NCI-H2196 (cell line): Measurements from ENCODE around the gene UBE2N.
"Not testable (repeated sequence)": the region's sequence is repeated elsewhere in the genome, so short reads cannot be mapped to it uniquely, and the experiment has no call there.

Source experiments
- DNase-seq: peaks from one replicate; lab custom pipeline; 2025; ENCODE audit not compliant: unreplicated experiment; lab: John Stamatoyannopoulos, UW

The UBE2N gene

GRCh38 chr12:93415723-93416464, 25.9 kb downstream of the UBE2N start:
- DNase-seq = no peak

- no peak for DNase-seq
These were observed 28.7 kb downstream of the UBE2N start for GRCh38 chr12:93413064-93413463.

DNA sequence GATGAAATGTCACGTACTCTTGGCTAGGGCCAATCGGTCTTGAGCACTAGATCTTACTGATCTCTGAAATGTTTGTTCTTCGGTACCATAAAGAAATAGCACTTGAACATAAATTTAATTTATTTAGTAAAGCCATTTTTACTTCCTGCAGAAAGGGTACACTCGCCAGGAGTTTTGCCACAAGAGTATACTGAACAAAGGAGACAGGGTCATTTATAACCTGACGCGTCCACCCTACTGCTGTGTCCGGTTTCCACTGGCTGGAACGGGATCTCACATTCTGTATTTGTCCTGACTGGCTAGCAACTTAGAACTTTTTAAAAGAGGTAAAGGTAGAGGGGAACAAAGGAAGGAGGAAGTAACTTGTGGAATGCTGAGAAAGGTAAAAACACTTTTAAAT, 29.4 kb downstream of the UBE2N start:
- DNase-seq = not testable (repeated sequence)

DNA sequence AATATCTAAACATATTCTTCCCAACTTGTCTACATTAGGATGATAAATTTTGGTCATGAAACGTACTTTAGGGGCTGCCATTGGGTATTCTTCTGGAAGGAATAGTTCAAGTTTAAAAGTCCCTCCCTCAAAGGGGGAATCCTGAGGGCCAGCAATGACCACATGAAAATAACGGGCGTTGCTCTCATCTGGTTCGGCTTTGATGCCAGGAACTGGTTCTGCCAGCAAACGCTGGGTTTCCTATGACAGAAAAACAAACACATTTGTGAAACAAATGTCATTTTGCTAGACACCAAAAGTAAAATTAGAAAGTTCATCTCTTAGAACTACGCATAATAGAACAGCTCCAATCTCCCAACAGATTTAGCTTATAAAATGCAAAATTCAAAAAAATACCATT, 30.7 kb downstream of the UBE2N start:
- peak; percentile 9 for DNase-seq

DNA sequence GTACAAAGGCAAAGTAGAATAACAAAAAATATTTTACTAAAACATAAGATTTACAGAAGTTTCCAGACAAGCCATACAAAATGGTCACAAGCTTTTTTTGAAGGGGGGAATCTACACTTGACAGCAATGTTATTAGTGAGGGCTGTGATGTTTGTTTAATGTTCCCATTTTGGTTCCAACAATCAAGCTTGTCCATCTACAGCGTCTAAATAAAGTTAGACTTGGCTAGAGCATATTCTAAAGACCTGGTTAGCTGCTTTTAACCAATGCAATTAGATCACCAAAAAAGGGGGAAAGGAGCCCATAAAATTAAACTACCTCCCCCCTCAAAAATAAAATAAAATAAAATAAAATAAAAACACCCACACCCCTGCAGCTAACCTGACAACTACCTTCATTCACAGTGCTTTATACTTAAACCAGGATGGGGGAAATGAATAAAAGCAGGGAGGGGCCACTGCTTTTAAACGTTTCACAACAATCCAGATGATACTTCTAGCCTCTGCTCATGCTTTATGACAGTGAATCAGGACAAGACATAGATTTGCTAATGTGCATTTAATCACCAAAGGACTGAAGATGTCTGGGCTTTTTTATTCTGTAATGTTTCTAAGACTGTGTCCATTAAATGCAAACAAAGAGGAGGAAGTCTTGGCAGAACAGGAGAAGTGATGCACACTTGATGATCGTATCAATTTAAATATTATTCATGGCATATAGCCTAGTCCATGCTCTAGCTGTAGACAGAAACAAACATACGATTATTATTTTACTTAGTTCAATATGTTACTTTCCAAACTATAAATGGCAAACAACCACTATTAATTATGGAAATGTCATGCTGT, 32.2 kb downstream of the UBE2N start:
- not testable (repeated sequence) for DNase-seq

DNA sequence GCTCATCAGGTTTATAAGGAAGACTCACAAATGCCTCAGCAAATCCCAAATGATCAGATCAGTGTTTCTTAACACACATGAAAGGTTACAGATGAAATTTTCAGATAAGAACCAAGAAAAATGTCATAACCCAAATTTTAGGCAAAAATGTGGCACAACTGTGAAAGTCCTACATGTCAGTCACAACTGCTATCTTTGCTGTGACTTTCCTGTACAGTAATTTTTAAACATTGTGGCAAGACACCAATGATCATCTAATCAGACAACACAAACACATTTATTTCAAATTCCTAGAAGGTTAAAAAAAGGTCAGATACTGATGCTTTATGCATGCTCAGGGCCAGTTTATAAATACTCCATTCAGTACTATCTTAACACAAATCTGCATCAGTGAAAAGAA, 32.9 kb downstream of the UBE2N start:
- DNase-seq = no peak

GRCh38 chr12:93407963-93408283, 33.8 kb downstream of the UBE2N start:
- DNase-seq = no peak

GRCh38 chr12:93407054-93407962, 34.4 kb downstream of the UBE2N start:
- no peak for DNase-seq

- no peak for DNase-seq
These were observed 36.5 kb downstream of the UBE2N start for GRCh38 chr12:93404961-93405849.

GRCh38 chr12:93403988-93404803, 37.6 kb downstream of the UBE2N start:
- DNase-seq = peak; percentile 23

DNA sequence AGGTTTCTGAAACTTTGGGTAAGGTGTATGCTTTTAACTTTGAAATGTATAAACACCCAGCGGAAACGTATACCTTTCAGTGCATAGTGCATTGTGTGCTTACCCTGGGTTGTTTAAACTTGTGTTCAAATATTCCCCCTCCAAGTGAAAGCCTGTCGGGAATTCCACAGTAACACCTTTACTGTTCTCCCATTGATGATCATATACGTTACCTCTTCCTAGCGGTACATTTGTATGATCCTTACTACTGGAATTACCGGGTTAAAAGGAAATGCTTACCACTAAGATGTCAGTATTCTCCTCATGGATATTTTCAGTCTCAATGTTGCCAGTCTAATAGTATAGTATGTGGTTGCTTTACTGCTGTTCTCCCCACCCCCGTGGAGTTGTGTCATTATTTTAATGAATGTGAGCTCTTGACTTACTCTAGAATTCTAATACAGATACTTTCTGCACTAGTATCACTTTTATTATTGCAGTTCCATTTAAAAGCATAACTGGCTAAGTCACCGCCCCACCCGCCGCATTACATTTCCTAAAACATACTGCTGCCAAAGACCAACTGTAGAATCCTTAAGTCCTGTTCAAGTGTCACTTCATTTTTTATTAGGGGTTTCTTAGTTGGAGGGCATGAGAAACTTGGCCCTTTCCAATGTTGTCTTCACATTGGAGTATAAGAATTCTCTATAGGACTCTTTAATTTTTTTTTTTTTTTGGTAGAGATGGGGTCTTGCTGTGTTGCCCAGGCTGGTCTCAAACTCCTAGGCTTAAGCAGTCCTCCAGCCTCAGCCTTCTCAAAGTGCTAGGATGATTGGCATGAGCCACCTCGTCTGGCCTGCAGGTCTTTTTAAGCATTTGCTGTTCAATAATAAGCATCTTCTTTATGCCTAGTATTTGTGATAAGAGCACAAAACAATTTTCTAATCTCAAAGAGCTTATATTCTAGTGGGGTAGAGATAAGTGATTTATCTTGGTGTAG, 39.1 kb downstream of the UBE2N start:
- DNase-seq = no peak

DNA sequence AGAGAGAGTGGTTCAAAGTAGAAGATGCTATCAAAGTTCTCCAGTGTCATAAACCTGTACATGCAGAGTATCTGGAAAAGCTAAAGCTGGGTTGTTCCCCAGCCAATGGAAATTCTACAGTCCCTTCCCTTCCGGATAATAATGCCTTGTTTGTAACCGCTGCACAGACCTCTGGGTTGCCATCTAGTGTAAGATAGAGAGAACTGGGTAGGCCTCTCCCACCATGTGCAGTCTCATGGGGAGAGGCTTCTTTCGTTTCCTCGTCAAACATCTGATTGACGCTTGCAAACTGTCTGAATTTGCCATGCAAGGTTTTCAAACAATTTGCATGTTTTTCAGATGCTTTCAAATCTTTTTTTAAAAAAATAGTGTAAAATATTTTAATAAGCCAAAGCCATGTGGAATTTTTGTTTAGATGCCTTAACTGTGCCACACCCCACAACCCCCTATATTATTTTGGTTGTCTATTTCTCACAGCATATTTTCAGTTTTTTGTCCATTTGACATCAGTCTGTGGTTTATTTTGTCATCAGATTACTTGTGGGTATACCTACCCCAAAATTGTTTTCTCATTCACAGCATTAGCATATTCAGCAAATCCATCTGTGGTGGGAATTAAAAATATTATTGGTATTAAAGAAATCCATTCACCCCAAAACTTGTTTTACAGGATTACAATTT, 42.4 kb downstream of the UBE2N start:
- DNase-seq = not testable (repeated sequence)

DNA sequence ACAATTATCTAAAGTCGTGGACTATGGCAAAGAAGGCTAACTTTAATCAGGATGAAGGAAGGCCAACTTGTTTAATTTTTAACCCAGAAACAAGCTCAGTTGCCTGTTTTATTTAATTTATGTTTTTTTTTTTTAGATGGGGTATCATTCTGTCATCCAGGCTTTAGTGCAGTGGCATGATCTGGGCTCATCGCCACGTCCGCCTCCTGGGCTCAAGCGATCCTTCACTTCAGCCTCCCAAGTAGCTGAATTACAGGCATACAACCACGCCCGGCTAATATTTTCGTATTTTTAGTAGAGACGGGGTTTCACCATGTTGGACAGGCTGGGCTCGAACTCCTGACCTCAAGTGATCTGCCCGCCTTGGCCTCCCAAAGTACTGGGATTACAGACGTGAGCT, 44.3 kb downstream of the UBE2N start:
- no peak for DNase-seq

DNA sequence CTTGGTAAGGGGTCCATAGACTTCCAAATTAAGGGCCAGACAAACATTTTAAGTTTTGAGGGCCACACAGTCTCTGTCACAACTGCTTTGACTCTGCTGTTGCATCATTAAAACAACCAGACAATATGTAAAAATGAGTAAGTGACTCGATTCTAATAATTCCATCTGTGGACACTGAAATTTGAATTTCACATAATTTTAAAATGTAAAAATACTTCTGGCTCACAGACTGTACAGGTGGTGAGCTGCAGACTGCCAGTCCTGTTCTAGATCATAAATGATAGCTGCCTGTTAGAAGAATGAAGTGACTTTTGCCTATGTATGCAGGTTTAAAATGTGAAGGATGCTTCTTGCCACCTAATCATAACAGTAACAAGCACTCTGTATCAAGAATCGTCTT, 48.3 kb downstream of the UBE2N start:
- no peak for DNase-seq

- peak; percentile 17 for DNase-seq
These were observed 51.0 kb downstream of the UBE2N start for GRCh38 chr12:93390549-93391297.

DNA sequence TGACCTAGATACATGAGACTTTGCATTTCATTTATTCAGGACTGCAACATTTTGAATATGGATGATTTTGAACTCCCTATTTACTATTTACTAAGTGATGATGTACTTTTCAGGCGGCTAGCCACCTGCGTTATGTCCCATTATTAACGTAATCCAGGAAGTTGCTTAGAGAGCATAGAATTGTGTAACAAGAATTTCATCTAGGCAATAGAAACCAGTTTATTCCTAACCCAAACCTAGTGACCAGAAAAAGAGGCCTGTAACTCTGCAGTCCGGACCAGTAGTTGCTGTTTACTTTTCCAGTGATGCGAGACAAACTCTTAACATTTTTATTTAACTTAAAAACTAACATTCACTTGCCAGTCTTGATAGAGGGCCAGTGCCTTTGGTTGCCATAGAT, 51.7 kb downstream of the UBE2N start:
- DNase-seq = no peak

GRCh38 chr12:93387780-93388179, 54.0 kb downstream of the UBE2N start:
- DNase-seq = no peak
